Right lobe of liver (tissue), 4 donors: ENCODE data around the gene CCNF.

ENCODE experiments used
- POLR2A ChIP-seq: fragments of 450-650 bp; IDR thresholded peaks from one replicate; pipeline ENCODE4 v1.6.1; 2017; ENCODE audit warnings: antibody characterized with exemption, mild to moderate bottlenecking
- TF ChIP-seq, protein P1 (sequence below), 4 donors: fragments of 200-600 bp in 3 of 4; fragments of 450-650 bp in 1 of 4; IDR thresholded peaks; one replicate each; pipeline versions ENCODE4 v1.5.1 to v1.8.0; 2016 to 2022; ENCODE audit warnings: antibody characterized with exemption in 4 of 4, mild to moderate bottlenecking in 2 of 4
- donor health status: DM: no; HTN: no; CAD: no.
- donor health status: DM: no; HTN: no; CAD: no.
- donor health status: DM: no; HTN: yes; CAD: no.

DNA sequence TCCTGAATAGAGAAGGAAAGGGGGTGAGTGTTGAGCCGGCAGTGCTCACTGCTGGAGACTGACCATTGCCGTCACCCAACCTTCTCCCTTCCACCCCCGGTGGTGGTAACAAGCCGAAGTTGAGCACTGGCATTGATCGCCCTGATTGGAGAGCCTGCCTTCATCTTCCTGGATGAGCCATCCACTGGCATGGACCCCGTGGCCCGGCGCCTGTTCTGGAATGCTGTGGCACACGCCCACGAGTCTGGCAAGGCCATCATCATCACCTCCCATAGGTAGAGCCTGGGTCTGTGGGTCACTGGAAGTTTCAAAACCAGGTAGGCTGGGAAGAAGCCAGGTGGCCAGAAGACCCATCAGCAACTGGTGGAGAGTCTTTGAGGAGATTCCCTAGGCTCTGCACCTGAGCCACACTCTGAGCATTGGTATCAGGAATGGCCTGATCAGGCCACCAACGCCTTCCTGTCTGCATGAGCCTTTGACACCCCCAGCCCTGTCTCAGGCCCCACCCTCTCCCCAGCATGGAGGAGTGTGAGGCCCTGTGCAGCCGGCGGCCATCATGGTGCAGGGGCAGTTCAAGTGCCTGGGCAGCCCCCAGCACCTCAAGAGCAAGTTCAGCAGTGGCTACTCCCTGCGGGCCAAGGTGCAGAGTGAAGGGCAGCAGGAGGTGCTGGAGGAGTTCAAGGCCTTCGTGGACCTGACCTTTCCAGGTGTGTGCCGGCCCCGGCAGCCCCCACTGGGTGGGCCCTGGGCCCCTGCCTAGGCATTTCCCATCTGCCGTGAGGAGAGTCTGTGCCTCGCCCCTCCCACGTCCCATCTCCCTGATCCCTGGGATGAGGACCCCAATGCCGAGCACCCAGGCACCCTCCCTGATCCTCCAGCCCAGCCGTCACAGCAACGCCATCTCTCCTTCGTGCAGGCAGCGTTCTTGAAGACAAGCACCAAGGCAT, 4.9 kb upstream of the CCNF start:
- TF ChIP-seq, protein P1, sequence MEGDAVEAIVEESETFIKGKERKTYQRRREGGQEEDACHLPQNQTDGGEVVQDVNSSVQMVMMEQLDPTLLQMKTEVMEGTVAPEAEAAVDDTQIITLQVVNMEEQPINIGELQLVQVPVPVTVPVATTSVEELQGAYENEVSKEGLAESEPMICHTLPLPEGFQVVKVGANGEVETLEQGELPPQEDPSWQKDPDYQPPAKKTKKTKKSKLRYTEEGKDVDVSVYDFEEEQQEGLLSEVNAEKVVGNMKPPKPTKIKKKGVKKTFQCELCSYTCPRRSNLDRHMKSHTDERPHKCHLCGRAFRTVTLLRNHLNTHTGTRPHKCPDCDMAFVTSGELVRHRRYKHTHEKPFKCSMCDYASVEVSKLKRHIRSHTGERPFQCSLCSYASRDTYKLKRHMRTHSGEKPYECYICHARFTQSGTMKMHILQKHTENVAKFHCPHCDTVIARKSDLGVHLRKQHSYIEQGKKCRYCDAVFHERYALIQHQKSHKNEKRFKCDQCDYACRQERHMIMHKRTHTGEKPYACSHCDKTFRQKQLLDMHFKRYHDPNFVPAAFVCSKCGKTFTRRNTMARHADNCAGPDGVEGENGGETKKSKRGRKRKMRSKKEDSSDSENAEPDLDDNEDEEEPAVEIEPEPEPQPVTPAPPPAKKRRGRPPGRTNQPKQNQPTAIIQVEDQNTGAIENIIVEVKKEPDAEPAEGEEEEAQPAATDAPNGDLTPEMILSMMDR (IDR thresholded peaks at IDR 0.05): no peak
- TF ChIP-seq POLR2A: no peak
